T follicular helper cell (primary cell): Measurements from ENCODE around the gene APOC3.
"Not testable (repeated sequence)": the region's sequence is repeated elsewhere in the genome, so short reads cannot be mapped to it uniquely, and the experiment has no call there.

ENCODE experiments used
- DNase-seq: peaks from one replicate; pipeline ENCODE4 v3.0.0-alpha.2; 2020; ENCODE audit warnings: low read depth
- total RNA-seq, 2 experiments: gene quantifications; one replicate each; lab custom pipeline; 2026; lab: John Stamatoyannopoulos, UW

APOC3 gene
- total RNA-seq: 0 reads per million in 2 experiments

DNA sequence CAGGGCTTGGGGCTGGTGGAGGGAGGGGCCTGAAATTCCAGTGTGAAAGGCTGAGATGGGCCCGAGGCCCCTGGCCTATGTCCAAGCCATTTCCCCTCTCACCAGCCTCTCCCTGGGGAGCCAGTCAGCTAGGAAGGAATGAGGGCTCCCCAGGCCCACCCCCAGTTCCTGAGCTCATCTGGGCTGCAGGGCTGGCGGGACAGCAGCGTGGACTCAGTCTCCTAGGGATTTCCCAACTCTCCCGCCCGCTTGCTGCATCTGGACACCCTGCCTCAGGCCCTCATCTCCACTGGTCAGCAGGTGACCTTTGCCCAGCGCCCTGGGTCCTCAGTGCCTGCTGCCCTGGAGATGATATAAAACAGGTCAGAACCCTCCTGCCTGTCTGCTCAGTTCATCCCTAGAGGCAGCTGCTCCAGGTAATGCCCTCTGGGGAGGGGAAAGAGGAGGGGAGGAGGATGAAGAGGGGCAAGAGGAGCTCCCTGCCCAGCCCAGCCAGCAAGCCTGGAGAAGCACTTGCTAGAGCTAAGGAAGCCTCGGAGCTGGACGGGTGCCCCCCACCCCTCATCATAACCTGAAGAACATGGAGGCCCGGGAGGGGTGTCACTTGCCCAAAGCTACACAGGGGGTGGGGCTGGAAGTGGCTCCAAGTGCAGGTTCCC, at the start of gene APOC3:
TSS of gene APOC3 (plus strand) at position 383 of the 659 bp plus-strand sequence. CDS start 676 bp downstream, outside the sequence.
- DNase-seq: no peak

DNA sequence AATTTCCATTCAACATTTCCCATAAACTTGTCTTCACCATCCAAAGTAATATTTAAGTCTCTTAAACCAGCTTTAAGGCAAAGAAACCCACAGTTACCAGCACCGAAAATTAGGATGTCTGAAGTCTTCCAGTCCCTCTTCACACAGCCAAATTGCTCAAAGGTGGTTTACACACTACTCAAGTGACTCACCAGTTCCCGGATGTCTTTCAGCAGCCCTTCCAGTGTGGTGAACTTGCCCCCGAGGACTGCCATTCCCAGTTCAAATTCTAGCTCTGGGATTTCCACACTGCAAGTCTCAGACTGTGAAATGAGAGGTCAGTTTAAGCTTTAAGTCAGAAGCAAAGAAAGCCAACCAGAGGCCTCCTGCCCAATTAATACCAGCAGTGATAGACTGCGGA, 47.0 kb upstream of the APOC3 start:
- DNase-seq: no peak

DNA sequence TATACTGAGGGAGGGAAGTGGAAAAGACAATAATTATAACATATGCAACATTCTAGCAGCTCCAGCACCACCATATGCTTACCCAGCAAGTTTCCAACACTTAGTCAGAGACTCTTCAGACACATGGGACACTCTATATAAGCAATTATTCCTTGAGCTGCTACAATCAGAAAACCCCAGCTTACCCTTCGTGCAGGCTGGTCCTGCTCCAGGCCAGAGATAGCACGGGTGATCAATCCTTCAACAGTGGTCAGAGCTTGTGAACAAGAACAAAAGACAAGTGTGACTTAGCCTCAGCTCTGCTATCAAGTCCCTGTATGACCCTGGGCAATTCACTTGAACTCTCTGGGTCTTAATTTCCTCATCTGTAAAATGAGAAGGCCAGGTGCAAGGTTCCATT, 43.4 kb upstream of the APOC3 start:
- DNase-seq: no peak

DNA sequence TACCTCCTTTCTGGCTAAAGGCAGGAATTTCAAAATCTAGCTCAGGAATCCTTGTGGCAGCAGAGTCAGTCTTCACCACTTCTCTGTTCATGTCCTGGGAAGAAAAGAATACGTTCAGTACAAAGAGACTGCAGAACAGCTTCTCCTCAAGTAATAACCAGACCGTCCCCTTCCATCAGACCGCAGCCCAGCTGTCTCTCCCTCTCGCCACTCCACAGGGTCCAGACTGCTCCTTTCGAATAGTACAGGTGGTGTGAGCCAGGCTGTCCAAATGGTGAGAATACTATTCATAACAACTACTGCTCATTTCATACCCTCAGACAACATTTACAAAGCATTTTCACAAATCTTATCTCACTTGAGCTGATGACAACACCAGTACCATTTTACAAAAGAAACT, 42.7 kb upstream of the APOC3 start:
- DNase-seq: no peak

DNA sequence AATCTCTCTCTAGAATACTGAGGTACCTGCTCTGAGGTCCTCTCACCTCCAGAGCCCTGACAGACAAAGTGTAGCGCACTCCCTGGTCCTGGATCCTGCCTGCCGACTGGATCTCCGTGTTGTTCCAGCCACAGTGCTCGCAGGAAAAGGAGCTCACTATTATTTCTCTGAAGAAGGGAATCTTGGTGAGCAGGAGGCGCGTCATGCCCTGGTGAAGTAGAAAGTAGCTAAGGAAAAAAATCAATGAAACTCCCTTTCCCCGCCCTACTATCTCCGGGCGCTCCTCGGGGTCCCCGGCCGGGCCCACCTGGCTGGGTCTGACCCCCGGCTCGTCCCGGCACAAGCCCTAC, 42.3 kb upstream of the APOC3 start:
- no peak for DNase-seq

DNA sequence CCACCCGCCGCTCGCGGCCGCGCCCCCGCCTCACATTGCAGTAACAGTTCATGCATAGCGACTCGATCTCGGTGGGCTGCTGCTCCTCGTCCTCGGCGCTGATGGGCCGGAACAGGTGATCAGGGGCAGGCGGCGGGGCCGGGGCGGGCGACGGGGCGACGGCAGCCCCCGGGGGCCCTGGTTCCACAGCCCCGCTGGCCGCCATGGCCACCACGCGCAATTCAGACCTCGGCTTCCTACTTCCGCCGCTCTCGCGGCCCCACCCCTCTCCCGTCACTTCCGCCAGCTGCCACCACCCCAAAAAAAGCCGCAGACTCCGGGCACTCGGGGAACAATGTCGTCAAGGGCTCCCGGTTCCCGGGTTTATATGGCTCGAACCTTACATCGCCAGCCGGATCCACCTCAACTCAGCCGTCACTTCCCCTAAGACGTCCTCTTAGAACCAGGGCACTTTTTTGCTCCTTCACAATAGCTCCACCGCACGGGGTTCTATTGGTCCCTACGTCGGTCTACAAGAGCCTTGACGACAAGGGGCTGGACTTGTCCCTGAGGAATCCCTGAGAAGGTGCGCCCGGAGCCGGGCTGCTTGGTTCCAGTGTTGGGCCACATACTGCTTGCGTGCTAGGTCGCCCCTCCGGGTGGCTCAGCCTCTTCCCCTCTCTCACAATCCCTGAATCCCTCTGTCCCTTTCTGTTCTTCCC, 41.8 kb upstream of the APOC3 start, which contains the start of gene ZPR1:
TSS of gene ZPR1 (minus strand) at position 238 of the 701 bp plus-strand sequence. CDS start at position 205, 33 bp downstream.
- peak; percentile 81 for DNase-seq

DNA sequence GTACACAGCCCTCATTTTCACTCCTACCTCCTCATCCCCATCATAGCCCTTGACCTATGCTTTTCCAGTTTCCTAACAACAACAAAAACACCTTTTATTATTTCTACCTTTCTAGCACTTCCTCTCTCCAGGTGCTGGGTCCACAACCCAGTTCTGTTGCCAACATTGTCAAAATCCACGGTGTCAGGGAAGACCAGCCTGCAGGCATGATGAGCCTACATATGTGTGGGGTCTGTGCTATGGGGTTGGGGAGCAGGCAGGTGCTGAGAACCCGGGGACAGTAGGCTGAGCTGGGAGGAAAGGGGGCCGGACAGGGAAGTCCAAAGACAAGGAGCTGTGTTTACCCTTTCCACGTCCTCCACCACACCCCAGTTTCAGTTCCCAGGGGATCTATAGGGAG, 41.2 kb upstream of the APOC3 start:
- no peak for DNase-seq

DNA sequence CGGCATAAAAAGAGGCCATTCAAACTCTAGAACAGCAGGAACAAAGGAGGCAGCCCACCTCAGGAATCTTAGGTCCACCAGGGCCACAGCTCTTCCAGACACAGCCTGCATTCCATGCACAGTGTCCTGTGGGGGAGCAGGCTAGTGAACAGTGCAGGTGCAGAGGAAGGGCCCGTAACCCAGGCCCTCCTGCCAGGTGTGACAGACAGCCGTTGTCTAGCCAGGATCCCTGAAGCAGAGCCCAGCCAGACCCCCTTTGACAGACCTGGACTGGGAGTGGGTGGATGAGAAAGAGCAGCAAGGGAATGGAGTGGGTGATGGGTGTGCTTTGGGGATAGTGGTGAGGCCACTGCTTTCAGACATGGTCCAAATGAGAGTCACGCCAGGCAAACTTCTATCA, 40.7 kb upstream of the APOC3 start:
- DNase-seq: no peak

DNA sequence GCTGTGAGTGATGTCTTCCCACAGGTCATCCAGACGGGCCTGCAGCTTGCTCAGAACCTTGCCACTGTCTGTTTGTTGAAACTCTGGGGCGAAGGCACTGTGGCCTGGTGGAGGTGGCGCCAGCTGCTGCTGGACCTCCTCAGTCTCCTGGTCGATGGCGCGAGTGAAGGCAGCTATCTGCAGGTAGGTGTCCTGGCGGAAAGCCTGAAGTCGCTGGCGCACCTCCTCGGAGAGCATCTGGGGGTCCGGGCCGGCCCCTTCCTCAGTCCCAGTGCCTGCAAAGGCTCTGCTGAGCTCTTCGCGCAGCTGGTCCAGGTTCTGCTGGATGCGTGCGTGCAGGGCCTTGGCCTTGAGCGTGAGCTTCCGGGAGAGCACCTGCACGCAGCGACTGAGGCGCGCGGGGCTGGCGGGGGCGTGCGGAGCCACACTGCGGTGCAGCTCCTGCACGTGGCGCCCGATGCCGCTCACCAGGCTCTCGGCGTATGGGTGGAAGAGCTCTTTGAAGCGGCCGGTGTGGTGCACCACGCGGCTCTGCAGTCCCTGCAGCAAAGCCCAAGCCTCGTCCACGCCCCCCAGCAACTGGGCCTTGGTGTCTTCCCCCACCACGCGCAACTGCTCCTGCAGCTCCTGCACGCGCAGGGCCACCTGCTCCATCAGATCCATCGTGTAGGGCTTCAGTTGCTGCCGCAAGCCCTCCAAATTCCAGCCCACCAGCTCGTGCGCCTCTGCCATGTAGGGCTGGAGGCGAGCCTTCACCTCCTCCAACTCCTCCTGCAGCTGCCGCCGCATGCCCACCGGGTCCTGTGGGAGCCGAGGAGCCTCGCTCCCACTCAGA, 39.3 kb upstream of the APOC3 start:
- no peak for DNase-seq

DNA sequence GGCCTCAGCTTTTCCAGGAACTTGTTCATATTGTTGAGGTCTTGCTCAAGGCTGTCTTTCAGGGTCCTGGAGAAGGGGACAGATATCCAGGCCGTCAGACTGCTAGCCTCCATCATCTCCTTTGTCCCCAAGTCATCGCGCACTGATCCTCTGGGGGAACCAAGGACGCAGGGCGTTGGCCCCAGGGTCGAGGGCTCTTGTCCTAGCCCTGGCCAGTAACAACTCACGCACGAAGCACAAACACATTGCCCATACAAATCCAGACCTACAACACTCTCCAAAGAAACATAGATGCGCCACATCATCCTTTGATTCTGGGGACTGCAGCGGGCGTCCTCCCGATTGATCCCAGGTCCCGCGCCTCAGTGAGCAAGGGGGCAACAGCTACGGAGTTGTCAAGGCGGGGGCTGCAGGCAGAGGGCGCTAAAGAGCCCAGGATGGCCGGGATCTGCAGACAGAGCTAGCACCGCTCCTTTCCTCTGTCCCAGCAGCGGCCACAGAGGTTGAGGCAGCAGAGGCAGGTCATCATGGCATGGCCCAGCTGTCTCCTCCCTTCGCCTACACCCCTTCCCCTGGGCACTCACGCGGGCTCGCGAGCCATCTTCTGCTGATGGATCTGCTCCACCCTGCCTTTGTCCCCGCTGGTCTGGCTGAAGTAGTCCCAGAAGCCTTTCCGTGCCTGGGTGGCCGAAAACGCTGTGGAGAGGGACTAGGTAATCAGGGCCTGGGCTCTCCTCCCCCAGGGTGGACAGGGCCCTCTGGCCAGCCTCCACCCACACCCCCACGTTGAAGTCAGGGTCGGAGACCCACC, 38.5 kb upstream of the APOC3 start:
- peak; percentile 66 for DNase-seq

DNA sequence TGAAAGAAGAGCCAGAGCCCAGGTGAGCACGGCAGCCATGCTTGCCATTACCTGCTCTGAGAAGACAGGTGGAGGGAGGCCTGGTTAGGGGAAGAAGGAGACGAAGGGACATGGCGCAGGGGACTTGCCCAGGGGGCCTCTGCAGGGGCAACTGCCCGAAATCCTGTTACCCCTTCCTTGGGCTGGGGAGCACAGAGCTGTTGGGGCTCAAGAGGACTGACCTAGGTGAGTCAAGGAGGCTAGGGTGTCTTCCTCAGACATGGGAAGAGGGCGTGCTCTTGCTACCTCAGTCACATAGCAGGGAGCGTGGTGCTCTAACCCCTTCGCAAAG, 37.9 kb upstream of the APOC3 start, which contains the start of gene APOA5:
TSS of gene APOA5 (minus strand) at position 67 of the 331 bp plus-strand sequence. CDS start at position 48, 19 bp downstream.
- DNase-seq: no peak

DNA sequence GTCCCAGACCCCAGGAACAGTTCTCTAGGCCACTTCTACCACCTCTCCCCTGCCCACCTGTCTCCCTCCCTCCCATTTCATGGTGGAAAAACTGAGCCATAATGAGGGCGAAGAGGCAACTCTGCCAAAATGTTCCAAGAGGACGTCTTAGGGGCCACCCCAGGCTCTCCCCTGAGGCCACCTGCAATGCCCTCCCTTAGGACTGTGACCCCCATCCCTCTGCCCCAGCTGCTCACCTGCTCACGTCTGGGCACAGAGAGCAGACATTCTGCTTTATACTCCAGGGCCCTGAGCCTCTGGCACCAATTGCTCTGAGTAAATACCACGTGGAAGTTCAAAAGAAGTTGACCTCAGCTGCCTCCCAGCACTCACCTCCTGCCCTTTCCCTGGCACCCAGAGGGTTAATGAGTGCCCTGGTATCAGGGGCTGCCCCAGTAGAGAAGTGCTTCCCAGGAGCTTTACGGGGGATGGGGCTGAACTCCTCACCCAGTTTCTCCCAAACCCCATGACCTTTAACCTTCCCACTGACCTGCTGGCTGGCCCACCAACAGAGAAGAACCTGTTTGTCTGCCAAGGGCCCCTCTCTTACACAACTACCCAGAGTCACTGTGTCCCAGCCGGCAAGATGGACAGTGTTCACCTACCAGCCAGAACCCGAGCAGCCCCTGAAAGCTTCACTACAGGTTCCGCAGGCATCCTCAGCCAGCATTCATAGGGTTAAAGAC, 37.4 kb upstream of the APOC3 start:
- no peak for DNase-seq

DNA sequence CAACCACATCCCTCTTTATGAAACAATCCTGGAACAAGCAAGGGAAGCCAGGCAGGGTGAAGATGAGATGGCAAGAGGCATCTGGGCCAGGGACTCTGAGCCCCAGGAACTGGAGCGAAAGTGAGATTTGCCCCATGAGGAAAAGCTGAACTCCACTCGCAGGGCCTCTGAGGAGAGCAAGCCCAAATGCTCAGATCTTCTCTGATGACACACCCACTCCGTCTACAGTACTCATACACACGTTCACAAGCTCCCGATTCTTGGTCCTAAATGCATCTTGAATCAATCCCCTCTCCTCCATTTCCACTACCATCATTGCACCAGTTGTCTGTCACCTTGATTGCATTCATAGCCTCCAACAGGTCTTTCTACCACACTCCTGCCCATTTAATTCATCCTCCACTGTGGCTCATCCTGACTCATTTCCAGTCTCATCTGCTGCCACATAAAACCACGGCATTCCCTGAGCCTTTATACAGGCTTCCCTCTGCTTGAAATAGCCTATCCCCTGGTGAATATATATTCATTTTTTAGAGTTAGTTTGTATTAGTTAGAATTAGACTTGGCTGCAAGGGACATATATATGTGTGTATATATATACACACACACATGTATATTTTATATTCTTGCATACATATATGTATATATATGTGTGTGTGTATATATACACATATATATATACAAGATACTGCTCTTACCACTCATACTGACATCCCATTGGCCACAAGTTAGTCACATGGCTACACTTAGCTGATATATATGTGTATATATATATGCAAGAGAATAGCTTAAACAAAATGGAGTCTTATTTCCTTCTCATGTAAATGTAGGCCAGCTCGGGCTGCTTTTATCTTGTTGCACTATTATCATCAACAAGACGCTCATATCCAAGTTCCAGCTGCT, 36.6 kb upstream of the APOC3 start:
- DNase-seq: no peak

DNA sequence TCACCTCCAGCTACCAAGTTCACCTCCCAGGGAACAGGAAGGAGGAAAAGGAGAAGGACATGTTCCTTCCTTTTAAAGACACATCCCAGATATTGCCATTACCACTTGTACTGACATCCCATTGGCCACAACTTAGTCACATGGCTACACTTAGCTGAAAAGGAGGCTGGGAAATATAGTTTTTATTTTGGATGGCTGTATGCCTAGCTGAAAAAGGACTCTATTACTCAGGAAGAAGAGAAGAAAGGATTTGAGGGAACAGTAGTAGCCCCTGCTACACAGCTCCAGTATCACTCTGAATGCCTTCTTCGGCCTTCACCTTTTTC, 36.0 kb upstream of the APOC3 start:
- no peak for DNase-seq

DNA sequence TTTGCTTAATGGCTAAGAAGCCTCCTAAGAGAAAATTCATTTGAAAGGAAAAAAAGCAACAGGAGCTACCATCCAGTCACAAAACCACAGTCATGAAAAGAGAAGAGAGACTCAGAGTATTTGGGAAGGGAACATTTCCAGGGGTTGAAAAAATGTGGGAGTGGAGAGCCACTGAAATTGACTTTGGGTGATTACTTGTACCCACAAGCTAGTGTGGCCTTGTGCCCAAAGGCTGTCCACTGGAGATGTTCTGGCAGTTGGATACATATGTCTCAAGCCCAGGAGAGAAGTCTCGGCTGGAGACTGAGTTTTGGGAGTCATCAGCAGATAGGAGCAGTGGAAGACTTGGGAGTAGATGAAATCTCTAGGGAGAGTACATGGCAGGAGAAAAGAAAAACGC, 34.9 kb upstream of the APOC3 start:
- no peak for DNase-seq

DNA sequence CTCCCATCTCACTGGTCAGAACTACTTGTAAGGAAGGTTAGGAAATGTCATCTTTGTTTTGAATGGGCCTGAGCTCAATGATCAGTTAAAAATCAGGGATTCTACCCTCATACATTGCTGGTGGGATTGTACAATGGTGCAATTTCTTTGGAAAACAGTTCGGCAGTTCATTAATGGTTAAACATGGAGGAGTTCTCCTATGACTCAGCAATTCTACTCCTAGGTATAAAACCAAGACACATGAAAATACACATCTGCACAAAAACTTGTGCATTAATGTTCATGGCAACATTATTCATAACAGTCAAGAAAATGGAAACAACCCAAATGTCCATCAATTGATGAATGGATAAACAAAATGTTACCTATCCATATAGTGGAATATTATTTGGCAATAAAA, 33.2 kb upstream of the APOC3 start:
- no peak for DNase-seq

DNA sequence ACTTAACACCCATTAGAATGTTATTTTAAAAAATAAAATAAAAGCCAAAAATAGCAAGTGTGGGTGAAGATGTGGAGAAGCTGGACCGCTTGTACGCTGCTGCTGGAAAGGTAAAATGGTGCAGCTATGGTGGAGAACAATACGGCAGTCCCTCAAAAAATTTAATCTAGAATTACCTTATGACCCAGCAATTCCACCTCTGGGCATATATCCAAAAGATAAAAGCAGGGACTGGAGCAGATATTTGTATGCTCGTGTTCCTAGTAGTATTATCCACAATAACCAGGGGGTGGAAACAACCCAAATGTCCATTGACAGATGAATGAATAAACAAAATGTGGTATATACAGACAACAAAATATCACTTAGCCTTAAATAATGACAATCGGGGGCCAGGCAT, 31.9 kb upstream of the APOC3 start:
- no peak for DNase-seq

DNA sequence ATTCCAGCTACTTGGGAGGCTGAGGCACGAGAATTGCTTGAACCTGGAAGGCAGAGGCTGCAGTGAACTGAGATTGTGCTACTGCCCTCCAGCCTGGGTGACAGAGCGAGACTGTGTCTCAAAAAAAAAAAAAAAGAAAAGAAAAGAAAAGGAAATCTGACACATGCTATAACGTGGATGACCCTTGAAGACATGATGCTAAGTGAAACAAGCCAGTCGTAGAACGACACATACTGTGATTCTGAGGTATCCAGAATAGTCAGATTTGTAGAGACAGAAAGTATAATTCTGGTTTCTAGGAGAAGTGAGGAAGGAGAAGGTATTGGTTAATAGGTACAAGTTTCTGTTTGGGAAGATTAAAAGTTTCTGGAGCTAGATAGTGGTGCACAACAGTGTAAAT, 31.3 kb upstream of the APOC3 start:
- DNase-seq: no peak

DNA sequence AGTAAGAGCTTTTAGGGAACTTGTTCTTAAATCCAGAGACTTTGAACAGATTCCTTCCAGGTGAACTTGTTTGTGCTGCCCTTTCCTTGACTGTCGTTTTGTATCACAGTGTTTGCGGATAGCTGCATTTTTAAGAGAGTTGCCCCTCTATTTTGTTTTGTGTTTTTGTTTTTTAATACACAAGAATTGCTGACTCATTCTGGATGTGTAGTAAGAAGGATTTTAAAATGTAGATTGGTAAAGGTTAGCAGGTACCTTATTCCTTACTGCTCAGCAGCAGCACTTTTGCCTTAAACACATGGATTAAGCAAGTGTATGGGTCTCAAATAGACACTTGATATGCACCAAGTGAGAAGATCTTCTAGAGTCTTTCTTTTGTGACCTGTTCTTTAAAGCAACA, 29.1 kb upstream of the APOC3 start:
- no peak for DNase-seq

DNA sequence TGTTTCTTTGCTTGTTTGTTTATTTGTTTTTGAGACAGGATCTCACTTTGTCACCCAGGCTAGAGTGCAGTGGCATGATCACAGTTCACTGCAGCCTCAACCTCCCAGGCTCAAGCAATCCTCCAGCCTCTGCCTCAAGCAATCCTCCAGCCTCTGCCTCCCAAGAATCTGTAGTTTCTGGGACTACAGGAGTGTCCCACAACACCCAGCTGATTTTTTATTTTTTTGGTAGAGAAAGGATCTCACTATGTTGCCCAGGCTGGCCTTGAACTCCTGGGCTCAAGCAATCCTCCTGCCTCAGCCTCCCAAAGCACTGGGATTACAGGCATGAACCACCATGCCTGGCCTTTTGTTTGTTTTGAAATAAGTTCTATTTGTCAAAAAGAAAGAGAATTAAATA, 28.0 kb upstream of the APOC3 start:
- not testable (repeated sequence) for DNase-seq
